ENCODE measurements around the gene ARL5A.

GRCh38 chr2:151758744-151759143 lies 69.5 kb downstream of the ARL5A start:
- TF ChIP-seq POLR2AphosphoS5 (IDR thresholded peaks at IDR 0.05; ENCODE audit: low read depth, low read length) = no peak
- TF ChIP-seq REST (IDR thresholded peaks at IDR 0.05; ENCODE audit: insufficient read depth in 1 of 2, low read depth in 2 of 2, low read length in 2 of 2) = no peak
- TF ChIP-seq FOXP2 (optimal IDR thresholded peaks at IDR 0.05; ENCODE audit: borderline replicate concordance, extremely low read depth, extremely low read length, insufficient read depth) = no peak
- TF ChIP-seq TAF1 (IDR thresholded peaks at IDR 0.05; ENCODE audit: borderline replicate concordance, insufficient read depth, low read length) = no peak
- TF ChIP-seq SIN3A (IDR thresholded peaks at IDR 0.05; ENCODE audit: borderline replicate concordance, insufficient read depth, low read length) = no peak

Measured in PFSK-1 (cell line).